ENCODE data around the gene LRMDA.

- TF ChIP-seq CTCF (IDR thresholded peaks at IDR 0.05) (no peak), POLR2A (IDR thresholded peaks at IDR 0.05) (no peak)
These were observed 37.2 kb upstream of the LRMDA start for GRCh38 chr10:75394221-75394620.
